Colonic mucosa (tissue), 4 donors: ENCODE results near the gene NTRK3. TPM values are rescaled to one million over a fixed set of nuclear protein-coding genes. Genes with fewer than 3 reads are reported as not detected.

Experiments
- DNase-seq: peaks from one replicate; pipeline ENCODE4 v3.0.0-alpha.2; 2020
- H3K27ac ChIP-seq: fragments of 200-600 bp; one replicate; pipeline ENCODE4 v1.8.0; 2021
- H3K27me3 ChIP-seq: fragments of 200-600 bp; one replicate; pipeline ENCODE4 v1.8.0; 2021
- H3K36me3 ChIP-seq: fragments of 200-600 bp; one replicate; pipeline ENCODE4 v1.8.0; 2021
- H3K4me1 ChIP-seq: fragments of 200-600 bp; one replicate; pipeline ENCODE4 v1.8.0; 2021; ENCODE audit warnings: mild to moderate bottlenecking
- H3K4me3 ChIP-seq: fragments of 200-600 bp; one replicate; pipeline ENCODE4 v1.8.0; 2021
- H3K9ac ChIP-seq, 2 donors: one replicate each; pipeline ENCODE4 v1.7.0; 2013; ENCODE audit warnings: control low read depth in 2 of 2, low read depth in 2 of 2, low read length in 2 of 2
- H3K9me3 ChIP-seq: fragments of 200-600 bp; one replicate; pipeline ENCODE4 v1.8.0; 2021
- CTCF ChIP-seq: fragments of 200-600 bp; IDR thresholded peaks from one replicate; pipeline ENCODE4 v1.8.0; 2022; ENCODE audit warnings: antibody characterized with exemption, mild to moderate bottlenecking
- intact Hi-C: fragments of 100-400 bp; cut with DNase I; formaldehyde crosslinking; loops from one replicate; pipeline ENCODE4 v1.14.1; 2022
- total RNA-seq, 2 donors: library from RNA; stranded (reverse); fragmentation: NEBNext Ultra II Directional in 1 of 2; extraction: Animal tissue kit (Norgen Biotek cat#: 25700) in 1 of 2; gene quantifications; one replicate each; pipeline ENCODE4 v1.2.1, GENCODE V29; 2021
- donor health status: healthy.
- donor health status: DM: no; HTN: no; CAD: no.
- donor health status: DM: no; HTN: no; CAD: no.

NTRK3 gene
- total RNA-seq, 2 donors from 2014 or later = 1.2 to 1.5 TPM

GRCh38 chr15:87871731-87872320, 384.7 kb downstream of the NTRK3 start:
- no peak for TF ChIP-seq CTCF
- no peaks in the 10 kb centered on the region for H3K36me3 ChIP-seq
- no peaks in the 10 kb centered on the region for H3K27me3 ChIP-seq
- DNase-seq = no peak
- no peaks in the 10 kb centered on the region for H3K9me3 ChIP-seq
- no peak overlapping the region for H3K9ac ChIP-seq
- H3K4me3 ChIP-seq = no peak overlapping the region
- no peaks in the 10 kb centered on the region for H3K4me1 ChIP-seq
- H3K27ac ChIP-seq = no peak overlapping the region
- intact Hi-C loops = no loop called here

GRCh38 chr15:87871258-87871681, 385.3 kb downstream of the NTRK3 start:
- H3K9ac ChIP-seq = no peak overlapping the region
- no peak overlapping the region for H3K27ac ChIP-seq
- intact Hi-C loops = no loop called here
- no peak for TF ChIP-seq CTCF
- no peak overlapping the region for H3K4me3 ChIP-seq
- DNase-seq = no peak
- no peaks in the 10 kb centered on the region for H3K9me3 ChIP-seq
- no peaks in the 10 kb centered on the region for H3K4me1 ChIP-seq
- H3K36me3 ChIP-seq = no peaks in the 10 kb centered on the region
- no peaks in the 10 kb centered on the region for H3K27me3 ChIP-seq

- no peak overlapping the region for H3K9ac ChIP-seq
- H3K27me3 ChIP-seq = no peaks in the 10 kb centered on the region
- no peak for DNase-seq
- no peaks in the 10 kb centered on the region for H3K9me3 ChIP-seq
- no peak for TF ChIP-seq CTCF
- no peak overlapping the region for H3K27ac ChIP-seq
- no peak overlapping the region for H3K4me3 ChIP-seq
- no peaks in the 10 kb centered on the region for H3K4me1 ChIP-seq
- intact Hi-C loops = no loop called here
- H3K36me3 ChIP-seq = no peaks in the 10 kb centered on the region
Measured at GRCh38 chr15:87866961-87867360, 389.6 kb downstream of the NTRK3 start.

GRCh38 chr15:87863152-87863551, 393.4 kb downstream of the NTRK3 start:
- no peak for DNase-seq
- Histone ChIP-seq H3K9me3 (no peaks in the 10 kb centered on the region), H3K36me3 (no peaks in the 10 kb centered on the region), H3K27me3 (no peaks in the 10 kb centered on the region), H3K9ac (no peak overlapping the region), H3K27ac (no peak overlapping the region), H3K4me3 (no peak overlapping the region), H3K4me1 (no peaks in the 10 kb centered on the region)
- TF ChIP-seq CTCF = no peak
- intact Hi-C loops = no loop called here

GRCh38 chr15:87860743-87861142, 395.8 kb downstream of the NTRK3 start:
- no peaks in the 10 kb centered on the region for H3K9me3 ChIP-seq
- H3K4me3 ChIP-seq = no peak overlapping the region
- no peaks in the 10 kb centered on the region for H3K4me1 ChIP-seq
- H3K27me3 ChIP-seq = no peaks in the 10 kb centered on the region
- DNase-seq = no peak
- H3K9ac ChIP-seq = no peak overlapping the region
- intact Hi-C loops = no loop called here
- H3K27ac ChIP-seq = no peak overlapping the region
- H3K36me3 ChIP-seq = no peaks in the 10 kb centered on the region
- TF ChIP-seq CTCF = no peak
